Measurements from ENCODE around the gene FBXW7.

Gene FBXW7

GRCh38 chr4:152535903-152536544 lies at the start of gene FBXW7:
TSS of gene FBXW7 (minus strand) at chr4:152536092. CDS start at chr4:152411803, 124,289 bp downstream.
- Histone ChIP-seq H3K79me2 (ENCODE audit: control insufficient read depth, insufficient read depth, low read length, unreplicated experiment) (peaks cover 78% of the 10 kb centered on the region), H2AFZ (ENCODE audit: low read length, unreplicated experiment) (peak within 1 kb of the TSS; percentile 86), H3K4me3 (ENCODE audit: low read depth, low read length) (peak within 1 kb of the TSS; percentile 91), H3K4me1 (ENCODE audit: control insufficient read depth, insufficient read depth, low read length, unreplicated experiment) (peaks cover 29% of the 10 kb centered on the region), H3K27me3 (ENCODE audit: insufficient read depth, low read length) (no peaks in the 10 kb centered on the region), H3K27ac (ENCODE audit: low read depth, low read length) (peak within 1 kb of the TSS; percentile 77), H3K36me3 (ENCODE audit: insufficient read depth, low read length) (peaks cover 11% of the 10 kb centered on the region; the same call in 1 of the 2 replicates)

- Histone ChIP-seq H3K4me1 (ENCODE audit: control insufficient read depth, insufficient read depth, low read length, unreplicated experiment) (peaks cover 6% of the 10 kb centered on the region), H3K27me3 (ENCODE audit: insufficient read depth, low read length) (no peaks in the 10 kb centered on the region), H3K36me3 (ENCODE audit: insufficient read depth, low read length) (no peaks in the 10 kb centered on the region), H2AFZ (ENCODE audit: low read length, unreplicated experiment) (no peak overlapping the region), H3K79me2 (ENCODE audit: control insufficient read depth, insufficient read depth, low read length, unreplicated experiment) (no peaks in the 10 kb centered on the region), H3K27ac (ENCODE audit: low read depth, low read length) (no peak overlapping the region), H3K4me3 (ENCODE audit: low read depth, low read length) (no peak overlapping the region)
Measured at GRCh38 chr4:152585023-152585441, 49.1 kb upstream of the FBXW7 start.

GRCh38 chr4:152581536-152582160 lies 45.8 kb upstream of the FBXW7 start:
- Histone ChIP-seq H3K27me3 (ENCODE audit: insufficient read depth, low read length) (no peaks in the 10 kb centered on the region), H3K4me3 (ENCODE audit: low read depth, low read length) (no peak overlapping the region), H3K27ac (ENCODE audit: low read depth, low read length) (no peak overlapping the region), H2AFZ (ENCODE audit: low read length, unreplicated experiment) (no peak overlapping the region), H3K36me3 (ENCODE audit: insufficient read depth, low read length) (no peaks in the 10 kb centered on the region), H3K4me1 (ENCODE audit: control insufficient read depth, insufficient read depth, low read length, unreplicated experiment) (no peaks in the 10 kb centered on the region), H3K79me2 (ENCODE audit: control insufficient read depth, insufficient read depth, low read length, unreplicated experiment) (no peaks in the 10 kb centered on the region)

- Histone ChIP-seq H3K27ac (ENCODE audit: low read depth, low read length) (no peak overlapping the region), H3K79me2 (ENCODE audit: control insufficient read depth, insufficient read depth, low read length, unreplicated experiment) (no peaks in the 10 kb centered on the region), H3K4me1 (ENCODE audit: control insufficient read depth, insufficient read depth, low read length, unreplicated experiment) (no peaks in the 10 kb centered on the region), H3K4me3 (ENCODE audit: low read depth, low read length) (no peak overlapping the region), H3K27me3 (ENCODE audit: insufficient read depth, low read length) (no peaks in the 10 kb centered on the region), H2AFZ (ENCODE audit: low read length, unreplicated experiment) (no peak overlapping the region), H3K36me3 (ENCODE audit: insufficient read depth, low read length) (no peaks in the 10 kb centered on the region)
Measured at GRCh38 chr4:152579916-152580315, 44.0 kb upstream of the FBXW7 start.

- Histone ChIP-seq H3K36me3 (ENCODE audit: insufficient read depth, low read length) (no peaks in the 10 kb centered on the region), H3K4me1 (ENCODE audit: control insufficient read depth, insufficient read depth, low read length, unreplicated experiment) (no peaks in the 10 kb centered on the region), H3K4me3 (ENCODE audit: low read depth, low read length) (no peak overlapping the region), H3K27me3 (ENCODE audit: insufficient read depth, low read length) (no peaks in the 10 kb centered on the region), H3K79me2 (ENCODE audit: control insufficient read depth, insufficient read depth, low read length, unreplicated experiment) (no peaks in the 10 kb centered on the region), H3K27ac (ENCODE audit: low read depth, low read length) (no peak overlapping the region), H2AFZ (ENCODE audit: low read length, unreplicated experiment) (no peak overlapping the region)
Measured at GRCh38 chr4:152579107-152579764, 43.3 kb upstream of the FBXW7 start.

GRCh38 chr4:152578670-152579069 lies 42.8 kb upstream of the FBXW7 start:
- H3K79me2 ChIP-seq (ENCODE audit: control insufficient read depth, insufficient read depth, low read length, unreplicated experiment): no peaks in the 10 kb centered on the region
- no peak overlapping the region for H3K4me3 ChIP-seq (ENCODE audit: low read depth, low read length)
- no peak overlapping the region for H3K27ac ChIP-seq (ENCODE audit: low read depth, low read length)
- no peak overlapping the region for H2AFZ ChIP-seq (ENCODE audit: low read length, unreplicated experiment)
- no peaks in the 10 kb centered on the region for H3K36me3 ChIP-seq (ENCODE audit: insufficient read depth, low read length)
- H3K4me1 ChIP-seq (ENCODE audit: control insufficient read depth, insufficient read depth, low read length, unreplicated experiment): no peaks in the 10 kb centered on the region
- no peaks in the 10 kb centered on the region for H3K27me3 ChIP-seq (ENCODE audit: insufficient read depth, low read length)

- H3K79me2 ChIP-seq (ENCODE audit: control insufficient read depth, insufficient read depth, low read length, unreplicated experiment): no peaks in the 10 kb centered on the region
- H3K27ac ChIP-seq (ENCODE audit: low read depth, low read length): no peak overlapping the region
- H3K4me3 ChIP-seq (ENCODE audit: low read depth, low read length): no peak overlapping the region
- peaks cover 3% of the 10 kb centered on the region for H3K4me1 ChIP-seq (ENCODE audit: control insufficient read depth, insufficient read depth, low read length, unreplicated experiment)
- no peak overlapping the region for H2AFZ ChIP-seq (ENCODE audit: low read length, unreplicated experiment)
- H3K27me3 ChIP-seq (ENCODE audit: insufficient read depth, low read length): no peaks in the 10 kb centered on the region
- no peaks in the 10 kb centered on the region for H3K36me3 ChIP-seq (ENCODE audit: insufficient read depth, low read length)
Measured at GRCh38 chr4:152577708-152578396, 42.0 kb upstream of the FBXW7 start.

- no peak overlapping the region for H2AFZ ChIP-seq (ENCODE audit: low read length, unreplicated experiment)
- no peaks in the 10 kb centered on the region for H3K36me3 ChIP-seq (ENCODE audit: insufficient read depth, low read length)
Measured at GRCh38 chr4:152575533-152575932, 39.6 kb upstream of the FBXW7 start.

GRCh38 chr4:152573861-152574260 lies 38.0 kb upstream of the FBXW7 start:
- Histone ChIP-seq H3K79me2 (ENCODE audit: control insufficient read depth, insufficient read depth, low read length, unreplicated experiment) (no peaks in the 10 kb centered on the region), H3K4me3 (ENCODE audit: low read depth, low read length) (no peak overlapping the region), H2AFZ (ENCODE audit: low read length, unreplicated experiment) (no peak overlapping the region), H3K27ac (ENCODE audit: low read depth, low read length) (no peak overlapping the region), H3K27me3 (ENCODE audit: insufficient read depth, low read length) (no peaks in the 10 kb centered on the region), H3K36me3 (ENCODE audit: insufficient read depth, low read length) (no peaks in the 10 kb centered on the region), H3K4me1 (ENCODE audit: control insufficient read depth, insufficient read depth, low read length, unreplicated experiment) (peaks cover 3% of the 10 kb centered on the region)

More at GRCh38 chr4:152575533-152575932, 39.6 kb upstream of the FBXW7 start:
- H3K27ac ChIP-seq (ENCODE audit: low read depth, low read length): no peak overlapping the region
- H3K79me2 ChIP-seq (ENCODE audit: control insufficient read depth, insufficient read depth, low read length, unreplicated experiment): no peaks in the 10 kb centered on the region
- no peak overlapping the region for H3K4me3 ChIP-seq (ENCODE audit: low read depth, low read length)
- peaks cover 3% of the 10 kb centered on the region for H3K4me1 ChIP-seq (ENCODE audit: control insufficient read depth, insufficient read depth, low read length, unreplicated experiment)
- H3K27me3 ChIP-seq (ENCODE audit: insufficient read depth, low read length): no peaks in the 10 kb centered on the region

GRCh38 chr4:152572417-152573086 lies 36.7 kb upstream of the FBXW7 start:
- no peaks in the 10 kb centered on the region for H3K27me3 ChIP-seq (ENCODE audit: insufficient read depth, low read length)
- no peaks in the 10 kb centered on the region for H3K36me3 ChIP-seq (ENCODE audit: insufficient read depth, low read length)
- peak overlapping the region; percentile 17 for H3K27ac ChIP-seq (ENCODE audit: low read depth, low read length)
- H3K79me2 ChIP-seq (ENCODE audit: control insufficient read depth, insufficient read depth, low read length, unreplicated experiment): no peaks in the 10 kb centered on the region
- peaks cover 3% of the 10 kb centered on the region for H3K4me1 ChIP-seq (ENCODE audit: control insufficient read depth, insufficient read depth, low read length, unreplicated experiment)
- peak overlapping the region; percentile 4 for H2AFZ ChIP-seq (ENCODE audit: low read length, unreplicated experiment)
- H3K4me3 ChIP-seq (ENCODE audit: low read depth, low read length): no peak overlapping the region
